Nasal cavity respiratory epithelium epithelial cell of viscerocranial mucosa (primary cell): ENCODE results near the gene KRTAP20-2. TPM values are rescaled to one million over a fixed set of nuclear protein-coding genes. Genes with fewer than 3 reads are reported as not detected.

ENCODE experiments used
- total RNA-seq: library from RNA; depleted of rRNA; stranded (reverse); fragments of >200 nt; gene quantifications from 2 replicates; pipeline ENCODE4 v1.2.3, GENCODE V29; 2014

KRTAP20-2 gene
- not detected in 2 replicates for total RNA-seq

GRCh38 chr21:30634906-30635305 lies at the start of gene KRTAP20-2:
KRTAP20-2 (plus strand) TSS chr21:30635206; CDS start chr21:30635264, 58 bp downstream.

GRCh38 chr21:30590297-30590696 lies 44.7 kb upstream of the KRTAP20-2 start, which contains the start of gene KRTAP22-2:
KRTAP22-2 (minus strand) TSS chr21:30590397.

DNA sequence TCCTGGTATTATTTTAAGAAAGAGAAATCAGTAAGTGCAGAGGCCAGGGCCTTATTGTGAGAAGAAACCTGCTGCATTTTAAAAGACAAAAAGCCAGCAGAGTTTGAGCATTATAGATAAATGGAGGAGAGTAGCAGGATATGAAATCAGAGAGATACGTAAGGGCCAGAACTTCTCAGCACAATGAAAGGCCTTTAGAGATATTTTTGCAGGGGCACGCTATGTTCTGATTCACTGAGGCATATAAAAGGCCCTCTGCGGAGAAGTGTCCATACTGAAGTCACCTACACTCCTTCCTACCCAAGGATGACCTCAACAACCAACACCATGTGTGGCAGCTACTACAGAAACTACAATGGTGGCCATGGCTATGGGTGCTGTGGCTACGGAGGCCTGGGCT lies 42.9 kb upstream of the KRTAP20-2 start, which contains the start of gene KRTAP6-3:
KRTAP6-3 (plus strand) TSS at position 301 of the 400 bp plus-strand sequence; CDS start at position 307, 6 bp downstream.

GRCh38 chr21:30598802-30599201 lies 36.2 kb upstream of the KRTAP20-2 start, which contains the start of gene KRTAP6-2:
KRTAP6-2 (minus strand) TSS chr21:30598902; CDS start chr21:30598874, 28 bp downstream.

DNA sequence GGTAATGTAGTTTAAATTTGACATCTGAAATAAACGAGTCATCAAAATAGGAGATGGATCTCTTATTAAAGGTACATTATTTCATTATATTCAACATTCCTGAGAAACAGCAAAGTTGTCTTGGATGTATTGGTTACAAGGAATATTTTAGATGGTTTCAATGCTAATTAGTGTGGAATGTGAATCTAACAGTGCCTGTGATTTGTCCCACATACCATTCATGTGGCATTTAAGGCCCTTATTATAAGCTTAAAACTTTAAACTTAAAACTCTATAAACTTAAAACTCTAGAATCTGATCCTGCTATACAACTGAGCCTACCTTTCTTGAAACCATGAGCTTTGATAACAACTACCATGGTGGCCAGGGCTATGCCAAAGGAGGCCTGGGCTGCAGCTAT lies 34.2 kb upstream of the KRTAP20-2 start, which contains the start of gene KRTAP22-1:
KRTAP22-1 (plus strand) TSS at position 301 of the 400 bp plus-strand sequence.

DNA sequence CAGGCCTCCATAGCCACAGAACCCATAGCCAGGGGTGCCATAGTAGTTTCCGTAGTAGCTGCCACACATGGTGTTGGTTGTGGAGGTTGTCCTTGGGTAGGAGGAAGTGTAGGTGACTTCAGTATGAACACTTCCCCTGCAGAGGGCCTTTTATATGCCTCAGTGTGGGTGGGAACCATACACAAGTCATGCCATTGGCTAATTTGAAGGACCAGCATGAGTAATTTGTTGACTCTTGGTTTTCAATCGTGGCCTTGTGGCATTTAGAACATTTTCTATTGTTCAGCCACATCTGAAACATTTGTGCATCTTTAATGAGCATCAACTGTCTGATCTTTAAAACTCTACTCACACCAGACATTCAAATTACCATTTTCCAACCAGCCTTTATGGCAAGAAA lies 21.2 kb upstream of the KRTAP20-2 start, which contains the start of gene KRTAP6-1:
KRTAP6-1 (minus strand) TSS at position 95 of the 400 bp plus-strand sequence; CDS start at position 69, 26 bp downstream.

GRCh38 chr21:30616125-30616524 lies 18.9 kb upstream of the KRTAP20-2 start, which contains the start of gene KRTAP20-1:
KRTAP20-1 (plus strand) TSS chr21:30616425; CDS start chr21:30616455, 30 bp downstream.

DNA sequence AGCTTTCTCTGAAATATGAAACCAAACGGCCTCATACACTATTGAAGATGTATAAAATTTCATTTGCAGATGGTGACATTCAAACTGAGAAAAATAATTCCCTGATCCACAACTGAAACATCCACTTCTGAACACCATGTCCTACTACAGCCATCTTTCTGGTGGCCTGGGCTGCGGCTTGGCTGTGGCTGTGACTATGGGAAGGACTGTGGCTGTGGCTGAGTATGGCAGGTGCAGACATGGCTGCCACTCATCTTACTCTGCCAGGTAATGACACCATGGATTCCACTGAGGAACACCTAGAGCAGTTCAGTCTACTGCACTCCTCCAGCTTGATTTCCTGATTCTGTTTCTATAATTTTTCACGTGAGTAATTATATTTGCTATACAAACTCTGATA lies 14.5 kb upstream of the KRTAP20-2 start, which contains the start of gene KRTAP20-4:
KRTAP20-4 (plus strand) TSS at position 106 of the 400 bp plus-strand sequence.

GRCh38 chr21:30642564-30642963 lies 7.6 kb downstream of the KRTAP20-2 start, which contains the start of gene KRTAP20-3:
KRTAP20-3 (plus strand) TSS chr21:30642864.

Other genes starting within 250 kb of the KRTAP20-2 start
- not detected in 2 replicates for gene KRTAP13-1, start 239.2 kb upstream of the KRTAP20-2 start, total RNA-seq
- not detected in 2 replicates for gene KRTAP13-3, start 209.3 kb upstream of the KRTAP20-2 start, total RNA-seq
- not detected in 2 replicates for gene KRTAP13-4, start 205.0 kb upstream of the KRTAP20-2 start, total RNA-seq
- gene KRTAP15-1, start 194.9 kb upstream of the KRTAP20-2 start, total RNA-seq, result not detected in 2 replicates
- not detected in 2 replicates for gene KRTAP19-1, start 154.8 kb upstream of the KRTAP20-2 start, total RNA-seq
- not detected in 2 replicates for gene KRTAP19-2, start 147.8 kb upstream of the KRTAP20-2 start, total RNA-seq
- not detected in 2 replicates for gene KRTAP19-3, start 143.2 kb upstream of the KRTAP20-2 start, total RNA-seq
- not detected in 2 replicates for gene KRTAP19-4, start 138.0 kb upstream of the KRTAP20-2 start, total RNA-seq
- gene KRTAP19-5, start 133.1 kb upstream of the KRTAP20-2 start, total RNA-seq, result not detected in 2 replicates
- gene KRTAP19-6, start 93.3 kb upstream of the KRTAP20-2 start, total RNA-seq, result not detected in 2 replicates
- not detected in 2 replicates for gene KRTAP19-7, start 73.9 kb upstream of the KRTAP20-2 start, total RNA-seq
- gene KRTAP22-2, start 44.8 kb upstream of the KRTAP20-2 start, total RNA-seq, result not detected in 2 replicates
- not detected in 2 replicates for gene KRTAP6-3, start 42.8 kb upstream of the KRTAP20-2 start, total RNA-seq
- not detected in 2 replicates for gene KRTAP6-2, start 36.3 kb upstream of the KRTAP20-2 start, total RNA-seq
- gene KRTAP22-1, start 34.1 kb upstream of the KRTAP20-2 start, total RNA-seq, result not detected in 2 replicates
- gene KRTAP6-1, start 21.3 kb upstream of the KRTAP20-2 start, total RNA-seq, result not detected in 2 replicates
- not detected in 2 replicates for gene KRTAP20-1, start 18.8 kb upstream of the KRTAP20-2 start, total RNA-seq
- not detected in 2 replicates for gene KRTAP20-4, start 14.6 kb upstream of the KRTAP20-2 start, total RNA-seq
- gene KRTAP20-3, start 7.7 kb downstream of the KRTAP20-2 start, total RNA-seq, result not detected in 2 replicates
- not detected in 2 replicates for gene KRTAP21-3, start 83.6 kb downstream of the KRTAP20-2 start, total RNA-seq
- not detected in 2 replicates for gene KRTAP21-2, start 112.1 kb downstream of the KRTAP20-2 start, total RNA-seq
- gene KRTAP21-1, start 120.2 kb downstream of the KRTAP20-2 start, total RNA-seq, result not detected in 2 replicates
- not detected in 2 replicates for gene KRTAP8-1, start 178.1 kb downstream of the KRTAP20-2 start, total RNA-seq
- gene KRTAP7-1, start 194.6 kb downstream of the KRTAP20-2 start, total RNA-seq, result not detected in 2 replicates
- gene KRTAP11-1, start 246.4 kb downstream of the KRTAP20-2 start, total RNA-seq, result not detected in 2 replicates